Activated CD8-positive, alpha-beta memory T cell treated with anti-CD3 and anti-CD28 coated beads for 48 hours (primary cell): Measurements from ENCODE around the gene FBL.

ENCODE experiments used
- DNase-seq, 3 experiments: peaks; one replicate each; pipeline ENCODE4 v3.0.0-alpha.2; 2020; ENCODE audit warnings: low read depth in 2 of 3, low spot score in 2 of 3

FBL gene

GRCh38 chr19:39843919-39844793 lies 2.0 kb downstream of the FBL start:
- no peak for DNase-seq

DNA sequence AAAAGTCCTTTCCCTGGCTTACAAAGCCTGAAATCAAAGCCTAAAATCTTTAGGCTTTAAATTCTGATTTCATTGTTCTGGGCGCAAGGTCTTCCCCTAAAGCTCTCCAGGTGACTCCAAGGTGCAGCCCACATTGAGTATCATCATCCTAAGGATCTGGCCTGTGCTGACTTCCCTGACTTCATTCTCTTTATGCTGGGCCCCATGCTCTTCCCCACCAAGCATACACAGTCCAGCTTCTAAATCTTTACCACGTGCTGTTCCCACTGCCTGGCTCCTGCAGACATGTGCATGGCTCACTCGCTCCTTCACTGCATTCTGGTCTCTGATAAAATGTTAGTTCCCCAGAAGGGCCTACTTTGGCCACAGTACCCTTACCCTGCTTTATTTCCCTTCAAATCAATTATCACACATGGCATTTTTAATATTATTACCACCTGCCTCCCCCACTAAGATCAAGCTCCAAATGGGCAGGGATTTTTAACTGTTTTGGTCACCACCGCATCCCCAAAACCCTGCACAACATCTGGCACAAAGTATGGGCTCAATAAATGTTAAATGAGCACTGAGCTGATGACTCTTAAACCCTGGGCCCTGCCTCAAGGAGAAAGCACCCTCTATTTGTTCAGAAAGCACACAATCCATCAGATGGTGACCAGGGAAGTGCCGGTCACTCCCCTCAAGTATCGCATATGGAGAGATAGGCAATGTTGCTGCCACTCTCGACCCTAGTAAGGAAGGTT lies 3.3 kb downstream of the FBL start:
- no peak for DNase-seq

DNA sequence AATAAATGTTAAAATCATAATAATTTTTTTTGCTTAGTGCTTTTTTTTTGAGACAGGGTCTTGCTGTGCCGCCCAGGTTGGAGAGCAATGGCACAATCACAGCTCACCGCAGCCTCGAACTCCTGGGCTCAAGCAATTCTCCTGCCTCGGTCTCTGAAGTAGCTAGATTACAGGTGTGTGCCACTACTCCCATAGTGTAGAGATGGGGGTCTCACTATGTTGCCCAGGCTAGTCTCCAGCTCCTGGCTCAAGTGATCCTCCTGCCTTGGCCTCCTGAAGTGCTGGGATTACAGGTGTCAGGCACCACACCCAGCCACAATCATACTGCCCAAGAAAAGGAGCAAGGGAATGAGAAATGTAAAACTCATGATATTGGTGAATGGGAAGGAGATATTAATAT lies 5.1 kb downstream of the FBL start:
- no peak for DNase-seq

- no peak for DNase-seq
Observed at GRCh38 chr19:39840492-39840891, 5.7 kb downstream of the FBL start.

GRCh38 chr19:39839678-39840327 lies 6.4 kb downstream of the FBL start:
- DNase-seq: no peak

DNA sequence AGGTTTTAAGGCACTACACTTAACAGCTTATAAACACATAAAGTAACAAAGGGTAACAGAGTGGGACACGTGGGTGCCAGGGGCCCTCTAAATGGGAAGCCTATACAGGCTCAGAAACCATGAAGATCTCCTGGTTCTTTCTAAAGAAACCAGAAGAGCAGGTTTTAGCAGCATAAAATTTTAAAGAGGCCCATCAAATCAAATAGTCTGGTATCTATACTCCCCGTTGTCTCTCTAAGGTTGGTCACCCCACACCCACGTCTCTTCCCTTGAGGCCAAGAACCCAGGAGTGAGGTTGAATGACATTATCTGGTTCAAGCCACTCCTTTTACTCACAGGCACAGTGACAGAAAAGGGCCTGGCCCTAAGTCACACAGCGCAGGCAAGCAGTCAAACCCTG lies 7.6 kb downstream of the FBL start:
- DNase-seq: no peak

- DNase-seq: no peak
Observed at GRCh38 chr19:39837978-39838377, 8.2 kb downstream of the FBL start.

DNA sequence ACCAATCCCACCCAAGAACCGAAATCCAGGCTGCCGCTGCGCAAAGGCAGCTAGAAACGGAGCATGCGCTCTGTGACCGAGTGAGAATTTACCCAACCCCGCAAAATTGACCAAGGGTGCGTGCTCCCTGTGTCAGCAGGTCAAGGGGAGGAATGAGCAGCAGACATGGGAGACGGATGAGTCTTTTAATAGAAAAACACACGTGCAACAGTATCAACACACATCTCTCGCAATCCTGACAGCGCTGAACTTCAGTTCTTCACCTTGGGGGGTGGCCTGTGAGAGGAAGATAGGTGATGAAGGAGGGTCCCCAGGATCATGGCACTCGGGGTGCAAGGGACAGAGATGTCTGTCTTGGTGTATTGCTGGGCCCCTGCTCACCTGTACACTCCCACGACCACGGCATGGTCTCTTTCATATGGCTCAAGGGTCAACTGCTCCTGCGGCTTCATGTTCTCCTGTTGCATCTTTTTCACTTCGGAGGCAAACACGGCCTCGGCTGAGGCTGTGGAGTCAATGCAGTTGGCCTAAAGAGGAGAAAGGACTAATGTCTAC lies 11.8 kb downstream of the FBL start:
- DNase-seq: no peak

- peak; percentile 89 to 93 (median 90) for DNase-seq
Observed at GRCh38 chr19:39833464-39834286, 12.5 kb downstream of the FBL start, which contains the start of gene DYRK1B. DYRK1B (minus strand) TSS chr19:39834162; CDS start chr19:39831867, 2,295 bp downstream.

GRCh38 chr19:39833160-39833463 lies 13.1 kb downstream of the FBL start:
- DNase-seq: no peak

- no peak for DNase-seq
Observed at GRCh38 chr19:39832341-39833083, 13.7 kb downstream of the FBL start.

GRCh38 chr19:39831679-39832078 lies 14.5 kb downstream of the FBL start:
- no peak for DNase-seq

- DNase-seq: no peak
Observed at GRCh38 chr19:39830847-39831246, 15.3 kb downstream of the FBL start.

DNA sequence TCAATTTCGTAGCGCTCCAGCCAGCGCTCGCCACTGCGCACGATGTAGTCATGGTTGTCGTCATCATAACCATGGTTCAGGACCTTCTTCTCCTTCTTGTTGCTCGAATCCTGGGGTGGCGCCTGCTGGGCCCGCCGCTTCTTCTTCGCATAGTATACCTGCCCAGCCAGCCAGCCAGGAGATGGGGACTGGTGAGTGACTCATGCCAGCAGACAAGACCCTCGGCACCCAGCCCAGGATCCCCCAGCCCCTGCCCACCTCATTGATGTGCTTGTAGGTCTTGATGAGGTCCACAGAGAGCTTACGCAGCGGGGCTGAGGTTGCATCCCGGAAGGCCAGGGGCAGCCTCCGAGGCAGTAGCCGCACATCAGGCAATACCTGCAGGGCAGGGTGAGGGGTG lies 15.8 kb downstream of the FBL start:
- DNase-seq: no peak

DNA sequence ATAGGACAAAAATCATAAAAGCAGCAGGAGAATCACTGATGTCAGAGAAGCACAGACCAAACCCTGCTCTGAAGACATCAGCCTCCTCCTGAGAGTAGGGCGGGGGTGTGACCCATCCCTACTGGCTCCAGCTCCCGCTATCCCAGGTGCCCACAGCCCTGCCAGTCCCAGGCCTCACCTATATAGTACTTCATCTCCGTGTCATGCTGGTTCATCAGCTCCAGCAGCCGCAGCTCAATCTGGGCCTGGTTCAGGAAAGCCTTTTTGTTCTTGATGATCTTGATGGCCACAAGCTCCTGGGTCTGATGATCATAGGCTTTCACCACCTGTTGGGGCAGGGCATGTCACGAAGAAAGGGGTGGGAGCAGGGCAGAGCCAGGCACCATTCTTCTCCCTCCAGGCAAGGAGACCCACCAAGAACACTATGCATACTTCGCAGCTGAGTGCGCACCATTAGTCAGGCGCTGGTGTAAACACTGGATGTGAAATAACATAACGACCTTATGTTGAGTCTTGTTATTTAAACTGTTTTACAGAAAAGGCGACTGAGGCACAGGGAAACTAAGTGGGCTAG lies 16.4 kb downstream of the FBL start:
- no peak for DNase-seq

- no peak for DNase-seq
Observed at GRCh38 chr19:39828654-39829032, 17.5 kb downstream of the FBL start.

GRCh38 chr19:39828015-39828653 lies 18.0 kb downstream of the FBL start:
- no peak for DNase-seq

- DNase-seq: no peak
Observed at GRCh38 chr19:39827216-39827615, 19.0 kb downstream of the FBL start.

- no peak for DNase-seq
Observed at GRCh38 chr19:39826311-39826945, 19.8 kb downstream of the FBL start.
